ENCODE data around the gene NKD2. TPM values are rescaled to one million over a fixed set of nuclear protein-coding genes. Genes with fewer than 3 reads are reported as not detected.

The NKD2 gene
- polyA plus RNA-seq, 1 donor (not counting 4 experiments of a cell fraction or from before 2014, with no cell fraction given): not detected

DNA sequence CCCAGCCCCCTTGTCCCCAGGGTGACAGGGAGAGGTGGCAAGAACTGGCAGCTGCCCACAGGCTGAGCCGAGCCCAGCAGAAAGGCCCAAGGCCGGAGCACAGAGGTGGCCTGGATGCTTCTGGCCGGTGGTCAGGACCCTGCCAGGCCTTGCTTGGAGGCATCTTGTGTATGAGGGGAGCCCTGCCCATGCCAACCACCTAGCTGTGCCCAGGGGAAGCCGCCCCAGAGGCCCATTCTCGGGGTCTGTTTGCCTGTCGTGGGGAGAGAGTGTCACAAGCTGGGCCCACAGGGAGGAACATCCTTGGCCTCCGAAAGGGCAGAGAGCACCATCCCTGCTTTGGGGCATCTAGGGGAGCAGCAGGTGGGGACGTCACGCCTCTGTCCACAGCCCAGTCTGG, 10.0 kb downstream of the NKD2 start:
- no peak overlapping the region for H2AFZ ChIP-seq (ENCODE audit: control insufficient read depth, low read length)
- no peaks in the 10 kb centered on the region for H4K20me1 ChIP-seq (ENCODE audit: control insufficient read depth, extremely low read depth, insufficient read depth, low read length)
- dilution Hi-C loops (cut with MboI; ENCODE audit: extremely low pct_ligation_motif_present, low sequenced_read_pairs): no loop called here
- H3K79me2 ChIP-seq (ENCODE audit: control insufficient read depth, insufficient read depth, low read length): no peaks in the 10 kb centered on the region
- no peak overlapping the region for H3K9ac ChIP-seq (ENCODE audit: control insufficient read depth, extremely low read depth, insufficient read depth, low read length)
- no peaks in the 10 kb centered on the region for H3K36me3 ChIP-seq (ENCODE audit: control insufficient read depth in 2 of 2, extremely low read depth in 1 of 2, insufficient read depth in 2 of 2, low read length in 2 of 2)
- no peak overlapping the region for H3K4me2 ChIP-seq (ENCODE audit: control insufficient read depth, extremely low read depth, insufficient read depth, low read depth, low read length)
- H3K27ac ChIP-seq (ENCODE audit: control insufficient read depth, insufficient read depth, low read length): no peak overlapping the region
- H3K27me3 ChIP-seq (ENCODE audit: control insufficient read depth, extremely low read depth, insufficient read depth, low read length): peaks cover 32% of the 10 kb centered on the region
- no peak overlapping the region for H3K4me3 ChIP-seq (ENCODE audit: control insufficient read depth in 2 of 3, extremely low read depth in 1 of 3, insufficient read depth in 2 of 3, low read depth in 1 of 3, low read length in 3 of 3)
- FAIRE-seq: no peak
- TF ChIP-seq EZH2 (IDR thresholded peaks at IDR 0.05; ENCODE audit: low read length): no peak
- TF ChIP-seq, protein P1, sequence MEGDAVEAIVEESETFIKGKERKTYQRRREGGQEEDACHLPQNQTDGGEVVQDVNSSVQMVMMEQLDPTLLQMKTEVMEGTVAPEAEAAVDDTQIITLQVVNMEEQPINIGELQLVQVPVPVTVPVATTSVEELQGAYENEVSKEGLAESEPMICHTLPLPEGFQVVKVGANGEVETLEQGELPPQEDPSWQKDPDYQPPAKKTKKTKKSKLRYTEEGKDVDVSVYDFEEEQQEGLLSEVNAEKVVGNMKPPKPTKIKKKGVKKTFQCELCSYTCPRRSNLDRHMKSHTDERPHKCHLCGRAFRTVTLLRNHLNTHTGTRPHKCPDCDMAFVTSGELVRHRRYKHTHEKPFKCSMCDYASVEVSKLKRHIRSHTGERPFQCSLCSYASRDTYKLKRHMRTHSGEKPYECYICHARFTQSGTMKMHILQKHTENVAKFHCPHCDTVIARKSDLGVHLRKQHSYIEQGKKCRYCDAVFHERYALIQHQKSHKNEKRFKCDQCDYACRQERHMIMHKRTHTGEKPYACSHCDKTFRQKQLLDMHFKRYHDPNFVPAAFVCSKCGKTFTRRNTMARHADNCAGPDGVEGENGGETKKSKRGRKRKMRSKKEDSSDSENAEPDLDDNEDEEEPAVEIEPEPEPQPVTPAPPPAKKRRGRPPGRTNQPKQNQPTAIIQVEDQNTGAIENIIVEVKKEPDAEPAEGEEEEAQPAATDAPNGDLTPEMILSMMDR (optimal IDR thresholded peaks at IDR 0.05 in 1 of 3, IDR thresholded peaks at IDR 0.05 in 1 of 3, conservative IDR thresholded peaks at IDR 0.05 in 1 of 3; ENCODE audit: extremely low read depth in 1 of 3, insufficient read depth in 2 of 3, low read length in 3 of 3): no peak
- no peak for DNase-seq (ENCODE audit: low read depth, low spot score)
- no peaks in the 10 kb centered on the region for H3K9me1 ChIP-seq (ENCODE audit: control insufficient read depth, extremely low read depth, insufficient read depth, low read length)
- no peaks in the 10 kb centered on the region for H3K4me1 ChIP-seq (ENCODE audit: control insufficient read depth, extremely low read depth, insufficient read depth, low read length)
- no peaks in the 10 kb centered on the region for H3K9me3 ChIP-seq (ENCODE audit: control insufficient read depth, low read depth, low read length)

- Histone ChIP-seq H3K9me1 (ENCODE audit: control insufficient read depth, extremely low read depth, insufficient read depth, low read length) (no peaks in the 10 kb centered on the region), H4K20me1 (ENCODE audit: control insufficient read depth, extremely low read depth, insufficient read depth, low read length) (no peaks in the 10 kb centered on the region), H2AFZ (ENCODE audit: control insufficient read depth, low read length) (no peak overlapping the region), H3K36me3 (ENCODE audit: control insufficient read depth in 2 of 2, extremely low read depth in 1 of 2, insufficient read depth in 2 of 2, low read length in 2 of 2) (no peaks in the 10 kb centered on the region), H3K4me3 (ENCODE audit: control insufficient read depth in 2 of 3, extremely low read depth in 1 of 3, insufficient read depth in 2 of 3, low read depth in 1 of 3, low read length in 3 of 3) (no peak overlapping the region), H3K4me1 (ENCODE audit: control insufficient read depth, extremely low read depth, insufficient read depth, low read length) (no peaks in the 10 kb centered on the region), H3K4me2 (ENCODE audit: control insufficient read depth, extremely low read depth, insufficient read depth, low read depth, low read length) (no peak overlapping the region), H3K27me3 (ENCODE audit: control insufficient read depth, extremely low read depth, insufficient read depth, low read length) (peaks cover 29% of the 10 kb centered on the region), H3K9ac (ENCODE audit: control insufficient read depth, extremely low read depth, insufficient read depth, low read length) (no peak overlapping the region), H3K79me2 (ENCODE audit: control insufficient read depth, insufficient read depth, low read length) (no peaks in the 10 kb centered on the region), H3K27ac (ENCODE audit: control insufficient read depth, insufficient read depth, low read length) (no peak overlapping the region), H3K9me3 (ENCODE audit: control insufficient read depth, low read depth, low read length) (no peaks in the 10 kb centered on the region)
- DNase-seq (ENCODE audit: low read depth, low spot score) (no peak), FAIRE-seq (no peak)
- dilution Hi-C loops (cut with MboI; ENCODE audit: extremely low pct_ligation_motif_present, low sequenced_read_pairs): no loop called here
- TF ChIP-seq, protein P1 (optimal IDR thresholded peaks at IDR 0.05 in 1 of 3, IDR thresholded peaks at IDR 0.05 in 1 of 3, conservative IDR thresholded peaks at IDR 0.05 in 1 of 3; ENCODE audit: extremely low read depth in 1 of 3, insufficient read depth in 2 of 3, low read length in 3 of 3): no peak
- TF ChIP-seq EZH2 (IDR thresholded peaks at IDR 0.05; ENCODE audit: low read length): no peak
Observed at GRCh38 chr5:1019001-1019905, 10.7 kb downstream of the NKD2 start.
